ENCODE results near the gene ARPC1A. TPM values are rescaled to one million over a fixed set of nuclear protein-coding genes. Genes with fewer than 3 reads are reported as not detected.
"Not testable (repeated sequence)": the region's sequence is repeated elsewhere in the genome, so short reads cannot be mapped to it uniquely, and the experiment has no call there.

ARPC1A gene
- total RNA-seq, 2 donors from 2014 or later = 76.3 to 99.5 TPM

DNA sequence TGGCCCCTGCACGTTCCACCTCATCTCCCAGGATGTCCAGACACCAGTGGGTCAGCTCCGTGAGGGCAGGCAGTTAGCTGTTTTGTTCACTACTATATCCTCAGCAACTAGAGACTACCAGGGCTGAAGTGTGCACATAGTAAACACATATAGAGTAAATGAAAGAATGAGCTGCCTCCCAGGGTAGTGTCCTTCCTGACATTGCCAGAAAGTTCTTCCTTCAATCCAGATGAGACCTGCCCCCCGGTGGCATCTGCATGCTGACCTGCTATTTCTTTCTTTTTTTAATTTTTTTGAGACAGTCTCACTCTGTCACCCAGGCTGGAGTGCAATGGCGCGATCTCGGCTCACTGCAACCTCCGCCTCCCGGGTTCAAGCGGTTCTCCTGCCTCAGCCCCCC is 14.0 kb upstream of the ARPC1A start:
- H3K9me3 ChIP-seq = no peaks in the 10 kb centered on the region
- H3K4me3 ChIP-seq = no peak overlapping the region
- H3K27me3 ChIP-seq (replicated peaks; ENCODE audit: insufficient read depth) = no peaks in the 10 kb centered on the region
- no peak for DNase-seq (ENCODE audit: low spot score)
- no peaks in the 10 kb centered on the region for H3K36me3 ChIP-seq
- peak; percentile 8 for TF ChIP-seq CTCF (IDR thresholded peaks at IDR 0.05)
- H3K27ac ChIP-seq = peak overlapping the region in 1 of 2 donors; percentile 46
- ATAC-seq (ENCODE audit: insufficient number of reproducible peaks, low FRiP score, low read depth) = no peak
- H3K4me1 ChIP-seq (ENCODE audit: control insufficient read depth in 1 of 2, low read depth in 2 of 2) = peaks cover 0 to 22% of the 10 kb centered on the region in 2 donors

DNA sequence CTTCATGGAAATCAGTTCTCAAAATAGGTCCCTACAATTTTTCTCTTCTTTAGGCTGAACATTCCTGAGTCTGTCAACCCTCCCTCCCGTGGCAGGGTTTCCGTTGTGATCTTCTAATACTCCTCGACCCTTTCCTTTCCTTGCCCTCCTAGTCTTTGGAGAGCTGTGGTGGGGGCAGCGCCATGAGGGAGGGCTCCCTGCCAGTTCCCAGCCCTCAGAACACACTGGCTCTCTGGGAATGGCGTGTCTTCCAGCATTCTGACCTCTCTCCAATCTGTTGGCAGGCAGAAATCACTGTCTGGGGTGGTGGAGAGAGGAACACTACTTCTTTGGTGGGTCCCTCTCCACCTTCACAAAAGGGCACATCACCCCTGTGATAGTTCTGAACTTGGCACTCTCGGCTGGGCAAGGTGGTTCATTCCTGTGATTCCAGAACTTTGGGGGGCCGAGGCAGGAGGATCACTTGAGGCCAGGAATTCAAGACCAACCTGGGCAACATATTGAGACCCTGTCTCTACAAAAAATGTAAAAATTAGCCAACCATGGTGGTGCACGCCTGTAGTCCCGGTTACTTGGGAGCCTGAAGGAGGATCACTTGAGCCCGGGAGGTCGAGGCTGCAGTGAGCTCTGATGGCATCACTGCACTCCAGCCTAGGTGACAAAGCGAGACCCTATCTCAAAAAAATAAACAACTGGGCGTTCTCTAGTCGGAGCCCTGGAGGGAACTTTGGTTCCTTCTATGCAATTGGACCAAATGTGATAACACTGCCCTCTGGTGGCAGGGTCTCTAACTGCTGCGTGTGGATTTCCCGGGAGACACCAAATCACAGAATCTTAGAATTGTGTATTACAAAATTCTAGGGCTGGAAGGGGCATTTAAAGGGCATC is 13.1 kb upstream of the ARPC1A start:
- Histone ChIP-seq H3K27ac (peak overlapping the region in 1 of 2 donors; percentile 46), H3K4me3 (peak overlapping the region; percentile 17), H3K9me3 (no peaks in the 10 kb centered on the region), H3K36me3 (no peaks in the 10 kb centered on the region), H3K4me1 (ENCODE audit: control insufficient read depth in 1 of 2, low read depth in 2 of 2) (peaks cover 0 to 22% of the 10 kb centered on the region in 2 donors), H3K27me3 (replicated peaks; ENCODE audit: insufficient read depth) (no peaks in the 10 kb centered on the region)
- peak; percentile 93 for TF ChIP-seq CTCF (IDR thresholded peaks at IDR 0.05)
- peak; percentile 31 for DNase-seq (ENCODE audit: low spot score)
- no peak for ATAC-seq (ENCODE audit: insufficient number of reproducible peaks, low FRiP score, low read depth)

DNA sequence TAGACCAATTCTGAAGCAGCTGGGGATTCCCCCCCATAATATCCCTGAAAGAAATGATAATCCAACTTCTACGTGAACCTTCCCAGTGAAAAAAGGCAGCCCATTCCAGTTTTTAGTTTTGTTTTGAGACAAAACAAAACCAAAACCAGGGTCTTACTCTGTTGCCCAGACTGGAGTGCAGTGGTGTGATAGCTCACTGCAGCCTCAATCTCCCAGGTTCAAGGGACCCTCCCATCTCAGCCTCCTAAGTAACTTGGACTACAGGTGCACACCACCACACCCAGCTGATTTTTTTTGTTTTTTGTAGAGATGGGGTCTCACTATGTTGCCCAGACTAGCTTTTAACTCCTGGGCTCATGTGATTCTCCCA is 12.5 kb upstream of the ARPC1A start:
- Histone ChIP-seq H3K4me1 (ENCODE audit: control insufficient read depth in 1 of 2, low read depth in 2 of 2) (peaks cover 0 to 22% of the 10 kb centered on the region in 2 donors), H3K36me3 (no peaks in the 10 kb centered on the region), H3K27ac (no peak overlapping the region), H3K9me3 (no peaks in the 10 kb centered on the region), H3K4me3 (no peak overlapping the region), H3K27me3 (replicated peaks; ENCODE audit: insufficient read depth) (no peaks in the 10 kb centered on the region)
- DNase-seq (ENCODE audit: low spot score) = no peak
- no peak for ATAC-seq (ENCODE audit: insufficient number of reproducible peaks, low FRiP score, low read depth)
- TF ChIP-seq CTCF (IDR thresholded peaks at IDR 0.05) = no peak

DNA sequence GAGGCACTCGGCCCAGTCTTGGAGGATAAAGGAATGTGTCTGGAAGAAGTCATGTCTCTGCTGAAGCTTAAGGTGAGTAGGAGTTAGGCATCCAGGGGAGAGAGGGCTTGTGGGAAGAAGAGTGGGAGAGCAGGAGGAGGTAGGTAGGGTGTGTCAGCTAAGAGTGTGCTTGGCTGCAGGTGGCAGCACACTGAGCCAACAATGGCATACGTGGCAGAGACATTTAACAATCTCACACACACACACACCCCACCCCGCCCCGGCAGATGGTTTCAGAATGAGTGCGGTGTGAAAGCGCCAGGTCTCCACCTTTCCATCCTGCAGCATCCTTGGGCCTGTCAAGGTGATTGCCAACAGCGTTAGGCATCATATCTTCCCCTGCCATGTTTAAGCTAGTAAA is 11.2 kb upstream of the ARPC1A start:
- no peak for TF ChIP-seq CTCF (IDR thresholded peaks at IDR 0.05)
- H3K9me3 ChIP-seq = no peaks in the 10 kb centered on the region
- no peaks in the 10 kb centered on the region for H3K27me3 ChIP-seq (replicated peaks; ENCODE audit: insufficient read depth)
- peaks cover 0 to 22% of the 10 kb centered on the region in 2 donors for H3K4me1 ChIP-seq (ENCODE audit: control insufficient read depth in 1 of 2, low read depth in 2 of 2)
- no peaks in the 10 kb centered on the region for H3K36me3 ChIP-seq
- no peak overlapping the region for H3K4me3 ChIP-seq
- ATAC-seq (ENCODE audit: insufficient number of reproducible peaks, low FRiP score, low read depth) = no peak
- DNase-seq (ENCODE audit: low spot score) = no peak
- H3K27ac ChIP-seq = no peak overlapping the region

- no peak for TF ChIP-seq CTCF (IDR thresholded peaks at IDR 0.05)
- H3K27me3 ChIP-seq (replicated peaks; ENCODE audit: insufficient read depth) = no peaks in the 10 kb centered on the region
- ATAC-seq (ENCODE audit: insufficient number of reproducible peaks, low FRiP score, low read depth) (no peak), DNase-seq (ENCODE audit: low spot score) (no peak)
- no peaks in the 10 kb centered on the region for H3K9me3 ChIP-seq
- H3K36me3 ChIP-seq = no peaks in the 10 kb centered on the region
- H3K4me1 ChIP-seq (ENCODE audit: control insufficient read depth in 1 of 2, low read depth in 2 of 2) = peaks cover 5 to 8% of the 10 kb centered on the region in 2 donors
- no peak overlapping the region for H3K4me3 ChIP-seq
- H3K27ac ChIP-seq = no peak overlapping the region
Observed at GRCh38 chr7:99320371-99320770, 5.3 kb upstream of the ARPC1A start.

GRCh38 chr7:99322659-99323058 is 3.0 kb upstream of the ARPC1A start:
- peaks cover 14 to 22% of the 10 kb centered on the region in 2 donors for H3K4me1 ChIP-seq (ENCODE audit: control insufficient read depth in 1 of 2, low read depth in 2 of 2)
- H3K27me3 ChIP-seq (replicated peaks; ENCODE audit: insufficient read depth); H3K36me3 ChIP-seq; ATAC-seq (ENCODE audit: insufficient number of reproducible peaks, low FRiP score, low read depth); H3K27ac ChIP-seq; H3K4me3 ChIP-seq; DNase-seq (ENCODE audit: low spot score); H3K9me3 ChIP-seq: not testable (repeated sequence)
